Endodermal cell (in vitro differentiated cells): Measurements from ENCODE around the gene EGFR. TPM values are rescaled to one million over a fixed set of nuclear protein-coding genes. Genes with fewer than 3 reads are reported as not detected.

ENCODE experiments used
- DNase-seq: peaks from one replicate; pipeline ENCODE4 v3.0.0-alpha.2; 2017
- H3K27ac ChIP-seq: 2 replicates; pipeline ENCODE4 v1.5.1; 2013; ENCODE audit warnings: mild to moderate bottlenecking, low read depth, low read length, moderate library complexity
- H3K27me3 ChIP-seq: 2 replicates; pipeline ENCODE4 v1.6.1; 2013; ENCODE audit warnings: mild to moderate bottlenecking, low read length, moderate library complexity; ENCODE audit not compliant: insufficient read depth, control insufficient read depth, poor library complexity, severe bottlenecking
- H3K36me3 ChIP-seq: 2 replicates; pipeline ENCODE4 v1.7.0; 2013; ENCODE audit warnings: mild to moderate bottlenecking, low read length, moderate library complexity; ENCODE audit not compliant: control insufficient read depth, insufficient read depth
- H3K4me1 ChIP-seq: one replicate; pipeline ENCODE4 v1.7.0; 2013; ENCODE audit warnings: low read length; ENCODE audit not compliant: control insufficient read depth, insufficient read depth
- H3K4me3 ChIP-seq: 2 replicates; pipeline ENCODE4 v1.5.1; 2013; ENCODE audit warnings: mild to moderate bottlenecking, low read length, moderate library complexity
- H3K9ac ChIP-seq: 2 replicates; pipeline ENCODE4 v1.6.1; 2013; ENCODE audit warnings: mild to moderate bottlenecking, low read length, moderate library complexity; ENCODE audit not compliant: poor library complexity, severe bottlenecking; ENCODE audit errors: extremely low read depth
- H3K9me3 ChIP-seq: 2 replicates; pipeline ENCODE4 v1.6.1; 2013; ENCODE audit warnings: mild to moderate bottlenecking, low read length, moderate library complexity; ENCODE audit not compliant: control insufficient read depth
- H3K27ac Mint-ChIP-seq: 2 replicates; pipeline ENCODE4 v1.8.0; 2020; ENCODE audit warnings: mixed read lengths
- H3K27me3 Mint-ChIP-seq: 2 replicates; pipeline ENCODE4 v1.8.0; 2021; ENCODE audit warnings: mild to moderate bottlenecking, mixed read lengths; ENCODE audit not compliant: insufficient read depth
- H3K36me3 Mint-ChIP-seq: 2 replicates; pipeline ENCODE4 v1.8.0; 2020; ENCODE audit warnings: low read depth, mixed read lengths
- H3K4me1 Mint-ChIP-seq: 2 replicates; pipeline ENCODE4 v1.8.0; 2020; ENCODE audit warnings: mixed read lengths
- H3K4me3 Mint-ChIP-seq: 2 replicates; pipeline ENCODE4 v1.8.0; 2020; ENCODE audit warnings: mild to moderate bottlenecking, moderate library complexity, mixed read lengths
- H3K9me3 Mint-ChIP-seq: 2 replicates; pipeline ENCODE4 v1.8.0; 2020; ENCODE audit warnings: mild to moderate bottlenecking, mixed read lengths
- WGBS, 2 experiments: methylation state at CpG; one replicate each; pipeline versions ENCODE4 v1.1.5 to v1.1.7; 2013; ENCODE audit warnings: missing lambda C conversion rate in 2 of 2, mixed read lengths in 1 of 2; ENCODE audit not compliant: insufficient coverage in 1 of 2, insufficient read length in 1 of 2; 5-methylcytosine and 5-hydroxymethylcytosine counted together
- total RNA-seq, 2 donors: library from RNA; stranded (reverse); fragmentation: NEBNext Ultra II Directional in 1 of 2; extraction: Animal tissue kit (Norgen Biotek cat#: 25700) in 1 of 2; gene quantifications; 2 replicates in 1 of 2; 3 replicates in 1 of 2; pipeline ENCODE4 v1.2.1, GENCODE V29; 2021
- TF ChIP-seq, protein P1 (sequence below): fragments of 200-600 bp; sonication (generic); conservative IDR thresholded peaks from 2 replicates; pipeline ENCODE4 v1.5.0; 2021; ENCODE audit warnings: antibody characterized with exemption, mild to moderate bottlenecking

The EGFR gene
- total RNA-seq, 2 donors from 2014 or later, result 5.0 to 5.8 TPM

- H3K27ac Mint-ChIP-seq, result no peak overlapping the region
- no peak overlapping the region for H3K4me3 Mint-ChIP-seq
- whole genome bisulfite sequencing, 2 experiments, result 80% methylated on average over 8 of the region's 8 CpGs; no CpG with 5 or more reads in 1 of the 2 experiments
- TF ChIP-seq, protein P1, sequence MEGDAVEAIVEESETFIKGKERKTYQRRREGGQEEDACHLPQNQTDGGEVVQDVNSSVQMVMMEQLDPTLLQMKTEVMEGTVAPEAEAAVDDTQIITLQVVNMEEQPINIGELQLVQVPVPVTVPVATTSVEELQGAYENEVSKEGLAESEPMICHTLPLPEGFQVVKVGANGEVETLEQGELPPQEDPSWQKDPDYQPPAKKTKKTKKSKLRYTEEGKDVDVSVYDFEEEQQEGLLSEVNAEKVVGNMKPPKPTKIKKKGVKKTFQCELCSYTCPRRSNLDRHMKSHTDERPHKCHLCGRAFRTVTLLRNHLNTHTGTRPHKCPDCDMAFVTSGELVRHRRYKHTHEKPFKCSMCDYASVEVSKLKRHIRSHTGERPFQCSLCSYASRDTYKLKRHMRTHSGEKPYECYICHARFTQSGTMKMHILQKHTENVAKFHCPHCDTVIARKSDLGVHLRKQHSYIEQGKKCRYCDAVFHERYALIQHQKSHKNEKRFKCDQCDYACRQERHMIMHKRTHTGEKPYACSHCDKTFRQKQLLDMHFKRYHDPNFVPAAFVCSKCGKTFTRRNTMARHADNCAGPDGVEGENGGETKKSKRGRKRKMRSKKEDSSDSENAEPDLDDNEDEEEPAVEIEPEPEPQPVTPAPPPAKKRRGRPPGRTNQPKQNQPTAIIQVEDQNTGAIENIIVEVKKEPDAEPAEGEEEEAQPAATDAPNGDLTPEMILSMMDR, result no peak
- Histone ChIP-seq H3K4me3 (no peak overlapping the region), H3K4me1 (no peaks in the 10 kb centered on the region), H3K36me3 (no peaks in the 10 kb centered on the region), H3K27me3 (no peaks in the 10 kb centered on the region), H3K9me3 (no peaks in the 10 kb centered on the region), H3K9ac (no peak overlapping the region), H3K27ac (no peak overlapping the region)
- DNase-seq, result no peak
- H3K4me1 Mint-ChIP-seq, result peaks cover 15% of the 10 kb centered on the region
- H3K9me3 Mint-ChIP-seq, result no peaks in the 10 kb centered on the region
- H3K36me3 Mint-ChIP-seq, result no peaks in the 10 kb centered on the region
- no peaks in the 10 kb centered on the region for H3K27me3 Mint-ChIP-seq
Measured at GRCh38 chr7:55185321-55185802, 166.5 kb downstream of the EGFR start.

- no peaks in the 10 kb centered on the region for H3K27me3 ChIP-seq
- H3K9ac ChIP-seq, result no peak overlapping the region
- no peaks in the 10 kb centered on the region for H3K9me3 ChIP-seq
- Mint-ChIP-seq H3K27me3 (no peaks in the 10 kb centered on the region), H3K4me1 (peaks cover 15% of the 10 kb centered on the region), H3K4me3 (no peak overlapping the region), H3K36me3 (no peaks in the 10 kb centered on the region), H3K9me3 (no peaks in the 10 kb centered on the region), H3K27ac (no peak overlapping the region)
- TF ChIP-seq, protein P1, result no peak
- no peaks in the 10 kb centered on the region for H3K4me1 ChIP-seq
- DNase-seq, result no peak
- no peaks in the 10 kb centered on the region for H3K36me3 ChIP-seq
- no peak overlapping the region for H3K27ac ChIP-seq
- H3K4me3 ChIP-seq, result no peak overlapping the region
- 88 to 90% methylated on average over 9 to 15 of the region's 15 CpGs for WGBS, 2 experiments
Measured at GRCh38 chr7:55185941-55186609, 167.3 kb downstream of the EGFR start.

DNA sequence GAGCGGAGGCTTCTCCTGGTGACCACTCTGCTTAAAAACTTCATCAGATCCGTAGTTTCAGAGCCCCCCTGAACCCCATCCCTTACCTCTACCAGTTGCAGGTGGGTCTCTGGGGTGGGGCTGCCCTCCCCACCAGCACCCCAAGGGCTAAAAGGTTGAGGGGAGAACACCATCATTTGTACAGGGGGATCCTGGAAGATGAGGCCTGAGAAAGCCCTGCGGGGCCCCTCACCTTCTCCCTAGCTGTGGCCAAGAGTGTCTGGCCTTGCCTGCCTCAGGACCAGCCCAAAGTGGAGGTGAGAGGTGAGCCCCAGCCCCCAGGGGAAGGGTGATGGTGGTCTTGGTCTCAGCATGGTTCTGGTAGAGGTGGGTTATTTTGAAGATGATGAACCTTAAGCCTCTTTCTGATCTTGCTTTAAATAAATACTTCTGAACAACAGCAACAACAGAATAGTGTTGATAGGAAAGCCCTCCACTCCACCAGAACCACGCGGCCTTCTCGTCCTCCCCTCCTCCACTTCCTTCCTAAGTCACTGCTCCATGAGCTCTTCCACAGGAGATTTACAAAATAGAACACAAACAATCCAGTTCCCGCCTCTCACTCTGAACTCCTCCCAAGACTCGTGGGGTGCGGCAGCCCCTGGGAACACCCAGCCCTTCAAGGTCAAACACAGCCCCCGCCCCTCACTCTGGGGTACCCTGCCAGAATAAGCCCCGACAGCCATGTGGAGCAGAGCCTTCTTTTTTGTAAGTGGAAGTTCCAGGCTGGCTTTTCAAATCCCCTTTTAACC is 169.1 kb downstream of the EGFR start:
- H3K4me3 ChIP-seq, result no peak overlapping the region
- Mint-ChIP-seq H3K36me3 (no peaks in the 10 kb centered on the region), H3K4me1 (peaks cover 23% of the 10 kb centered on the region), H3K9me3 (no peaks in the 10 kb centered on the region), H3K27ac (peak overlapping the region; percentile 36), H3K27me3 (no peaks in the 10 kb centered on the region), H3K4me3 (no peak overlapping the region)
- H3K4me1 ChIP-seq, result no peaks in the 10 kb centered on the region
- H3K9ac ChIP-seq, result no peak overlapping the region
- no peaks in the 10 kb centered on the region for H3K9me3 ChIP-seq
- 80 to 100% methylated on average over 2 to 11 of the region's 11 CpGs for WGBS, 2 experiments
- TF ChIP-seq, protein P1, result no peak
- H3K27me3 ChIP-seq, result no peaks in the 10 kb centered on the region
- no peak for DNase-seq
- H3K36me3 ChIP-seq, result no peaks in the 10 kb centered on the region
- no peak overlapping the region for H3K27ac ChIP-seq
